HCT116 (cell line): ENCODE measurements around the gene MLLT6.

Source experiments
- CTCF ChIP-seq, 3 experiments: fragments of 200-600 bp in 1 of 3; sonication (generic) in 1 of 3; IDR thresholded peaks in 2 of 3; conservative IDR thresholded peaks in 1 of 3; 2 replicates each; pipeline ENCODE4 v1.5.1; 2012 to 2017; ENCODE audit warnings: low read depth in 2 of 3, low read length in 2 of 3, antibody characterized with exemption in 1 of 3, borderline replicate concordance in 1 of 3, control low read depth in 1 of 3, mild to moderate bottlenecking in 1 of 3, mixed read lengths in 1 of 3, mixed run types in 1 of 3, moderate library complexity in 1 of 3; ENCODE audit not compliant: insufficient read depth in 1 of 3
- EZH2 ChIP-seq: fragments of 200-600 bp; sonication (generic); IDR thresholded peaks from 2 replicates; pipeline ENCODE4 v1.6.1; 2017; ENCODE audit warnings: antibody characterized with exemption, mixed run types
- EZH2phosphoT487 ChIP-seq: fragments of 200-600 bp; IDR thresholded peaks from 2 replicates; pipeline ENCODE4 v1.6.1; 2018; ENCODE audit warnings: antibody characterized with exemption, borderline replicate concordance

GRCh38 chr17:38745545-38745944, 40.5 kb downstream of the MLLT6 start:
- TF ChIP-seq EZH2phosphoT487 (no peak), EZH2 (no peak), CTCF (IDR thresholded peaks at IDR 0.05 in 2 of 3, conservative IDR thresholded peaks at IDR 0.05 in 1 of 3; ENCODE audit: borderline replicate concordance in 1 of 3, insufficient read depth in 1 of 3, low read depth in 2 of 3, low read length in 2 of 3) (no peak)
